HepG2 (cell line): ENCODE results near the gene PDE4C.

ENCODE experiments used
- NFIC ChIP-seq: IDR thresholded peaks from 2 replicates; pipeline ENCODE4 v1.6.1; 2012; ENCODE audit warnings: mild to moderate bottlenecking, low read length, inconsistent platforms
- PTBP1 ChIP-seq: fragments of 200-400 bp; formaldehyde crosslinking; IDR thresholded peaks from 2 replicates; pipeline ENCODE4 v1.6.1; 2018; ENCODE audit warnings: low read length, low read depth; ENCODE audit not compliant: poor library complexity, severe bottlenecking
- ZBTB1 ChIP-seq: sonication (generic); formaldehyde crosslinking; IDR thresholded peaks from 2 replicates; pipeline ENCODE4 v1.4.0; 2020; ENCODE audit warnings: missing genetic modification reagents, borderline replicate concordance
- TF ChIP-seq, protein P1 (sequence below): sonication (generic); formaldehyde crosslinking; IDR thresholded peaks from 2 replicates; pipeline ENCODE4 v1.4.0; 2020; ENCODE audit warnings: missing genetic modification reagents
- TF ChIP-seq, protein P2 (sequence below): sonication (generic); formaldehyde crosslinking; IDR thresholded peaks from 2 replicates; pipeline ENCODE4 v1.5.0; 2020; ENCODE audit warnings: missing genetic modification reagents

DNA sequence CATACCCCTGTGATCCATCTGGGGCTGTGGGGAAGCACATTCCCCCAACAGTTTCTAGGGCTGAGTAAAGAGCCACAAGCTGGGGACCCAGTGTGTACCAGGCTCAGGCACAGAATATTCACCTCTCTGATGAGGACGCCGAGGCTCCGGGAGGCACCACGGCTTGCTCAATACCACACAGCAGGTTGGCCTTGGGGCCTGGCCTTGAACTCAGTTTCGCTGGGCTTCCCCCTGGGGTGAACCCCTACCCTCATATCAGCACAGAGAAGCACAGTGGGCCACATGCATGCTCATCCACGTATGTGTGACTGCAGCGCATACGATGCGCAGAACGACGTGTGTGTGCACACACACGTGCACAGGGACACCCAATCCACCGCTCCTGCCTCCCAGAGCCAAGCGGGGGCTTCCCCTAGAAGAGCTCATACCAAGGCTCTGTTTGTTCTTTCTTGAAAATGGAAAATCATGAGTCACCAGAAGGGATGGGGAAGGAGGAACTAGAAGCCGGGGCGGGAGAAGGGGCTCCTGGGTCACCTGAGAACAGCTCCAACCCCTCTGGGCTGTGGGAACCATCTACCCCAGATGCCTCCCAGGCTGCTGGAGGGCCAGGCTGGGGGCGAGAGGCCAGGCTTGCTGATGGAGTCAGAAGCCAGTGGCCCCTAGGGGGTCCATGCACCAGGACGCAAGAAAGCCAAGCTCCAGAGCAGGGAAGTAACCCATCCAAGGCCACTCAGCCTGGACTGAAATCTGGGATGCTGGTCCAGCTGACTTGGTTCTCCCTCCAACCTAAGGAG, 4.9 kb upstream of the PDE4C start:
- TF ChIP-seq PTBP1: no peak
- TF ChIP-seq, protein P1, sequence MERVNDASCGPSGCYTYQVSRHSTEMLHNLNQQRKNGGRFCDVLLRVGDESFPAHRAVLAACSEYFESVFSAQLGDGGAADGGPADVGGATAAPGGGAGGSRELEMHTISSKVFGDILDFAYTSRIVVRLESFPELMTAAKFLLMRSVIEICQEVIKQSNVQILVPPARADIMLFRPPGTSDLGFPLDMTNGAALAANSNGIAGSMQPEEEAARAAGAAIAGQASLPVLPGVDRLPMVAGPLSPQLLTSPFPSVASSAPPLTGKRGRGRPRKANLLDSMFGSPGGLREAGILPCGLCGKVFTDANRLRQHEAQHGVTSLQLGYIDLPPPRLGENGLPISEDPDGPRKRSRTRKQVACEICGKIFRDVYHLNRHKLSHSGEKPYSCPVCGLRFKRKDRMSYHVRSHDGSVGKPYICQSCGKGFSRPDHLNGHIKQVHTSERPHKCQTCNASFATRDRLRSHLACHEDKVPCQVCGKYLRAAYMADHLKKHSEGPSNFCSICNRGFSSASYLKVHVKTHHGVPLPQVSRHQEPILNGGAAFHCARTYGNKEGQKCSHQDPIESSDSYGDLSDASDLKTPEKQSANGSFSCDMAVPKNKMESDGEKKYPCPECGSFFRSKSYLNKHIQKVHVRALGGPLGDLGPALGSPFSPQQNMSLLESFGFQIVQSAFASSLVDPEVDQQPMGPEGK: no peak
- no peak for TF ChIP-seq ZBTB1 (CRISPR knock-in tag)
- TF ChIP-seq, protein P2, sequence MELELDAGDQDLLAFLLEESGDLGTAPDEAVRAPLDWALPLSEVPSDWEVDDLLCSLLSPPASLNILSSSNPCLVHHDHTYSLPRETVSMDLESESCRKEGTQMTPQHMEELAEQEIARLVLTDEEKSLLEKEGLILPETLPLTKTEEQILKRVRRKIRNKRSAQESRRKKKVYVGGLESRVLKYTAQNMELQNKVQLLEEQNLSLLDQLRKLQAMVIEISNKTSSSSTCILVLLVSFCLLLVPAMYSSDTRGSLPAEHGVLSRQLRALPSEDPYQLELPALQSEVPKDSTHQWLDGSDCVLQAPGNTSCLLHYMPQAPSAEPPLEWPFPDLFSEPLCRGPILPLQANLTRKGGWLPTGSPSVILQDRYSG (CRISPR knock-in tag): no peak
- TF ChIP-seq NFIC: no peak
